NCI-H1417 (cell line): ENCODE results near the gene CAPN15.
"Not testable (repeated sequence)": the region's sequence is repeated elsewhere in the genome, so short reads cannot be mapped to it uniquely, and the experiment has no call there.

Source experiments
- DNase-seq, 3 experiments: peaks; one replicate each; lab custom pipeline; 2025; lab: John Stamatoyannopoulos, UW

The CAPN15 gene

DNA sequence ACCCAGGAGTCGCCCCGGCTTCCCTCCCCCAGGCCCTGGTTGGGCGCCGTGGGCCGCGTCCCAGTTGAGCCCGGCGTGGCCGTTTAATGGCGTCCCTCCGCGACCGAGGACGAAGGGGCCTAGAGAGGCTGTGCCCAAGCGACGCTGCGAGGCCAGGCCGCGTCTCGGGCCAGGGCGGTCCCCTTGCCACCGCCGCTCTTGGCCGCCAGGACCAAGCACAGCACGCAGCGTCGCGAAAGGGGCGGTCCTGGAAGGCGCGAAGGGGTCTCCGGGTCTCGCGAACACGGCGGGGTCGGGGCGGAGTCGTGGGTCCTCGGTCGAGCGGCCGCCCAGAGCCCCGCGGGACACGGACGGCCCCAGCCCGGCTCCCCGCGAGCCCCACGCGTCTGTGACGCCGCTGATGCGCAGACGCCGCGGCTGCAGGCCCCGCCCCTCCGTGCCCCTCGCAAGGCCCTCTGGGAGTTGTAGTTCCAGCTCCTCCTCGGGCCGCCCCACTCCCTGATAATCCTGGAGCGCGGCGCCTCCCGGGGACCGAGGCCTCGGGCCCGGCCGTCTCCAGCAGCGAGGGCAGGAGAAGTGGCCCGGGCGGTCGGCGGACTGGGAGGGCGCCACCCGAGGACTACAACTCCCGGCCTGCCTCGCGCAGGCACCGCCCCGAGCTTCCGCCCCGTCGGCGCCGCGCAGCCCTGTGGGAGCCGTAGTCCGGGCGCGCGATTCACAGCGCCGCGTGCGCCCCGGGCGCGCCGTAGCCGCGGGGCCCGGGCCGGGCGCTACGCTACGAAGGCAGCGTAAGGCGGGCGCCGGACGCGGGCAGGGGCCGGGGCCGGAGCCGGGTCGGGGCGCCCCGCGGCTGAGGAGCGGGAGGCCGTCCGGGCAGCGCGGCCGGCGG is at the start of gene CAPN15:
Gene CAPN15, plus strand, starts transcription at position 698 of the 889 bp plus-strand sequence. CDS start 19,127 bp downstream, outside the sequence.
- peak; percentile 93 to 99 (median 97) for DNase-seq

DNA sequence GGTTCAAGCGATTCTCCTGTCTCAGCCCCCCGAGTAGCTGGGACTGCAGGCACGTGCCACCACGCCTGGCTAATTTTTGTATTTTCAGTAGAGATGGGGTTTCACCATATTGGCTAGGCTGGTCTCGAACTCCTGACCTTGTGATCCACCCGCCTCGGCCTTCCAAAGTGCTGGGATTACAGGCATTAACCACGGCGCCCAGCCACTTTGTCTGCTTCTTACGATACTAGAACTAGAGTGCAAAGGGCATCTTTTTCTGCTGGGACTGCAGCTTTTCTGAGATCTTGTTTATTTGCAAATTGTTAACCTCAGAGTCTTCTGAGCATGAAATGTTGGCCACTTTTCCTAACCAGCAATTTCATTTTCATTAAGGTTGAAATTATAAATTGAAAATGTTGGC is 49.2 kb upstream of the CAPN15 start:
- not testable (repeated sequence) for DNase-seq

- DNase-seq, result no peak
Observed at GRCh38 chr16:482468-483185, 44.9 kb upstream of the CAPN15 start.

- no peak for DNase-seq
Observed at GRCh38 chr16:483341-484075, 44.0 kb upstream of the CAPN15 start.

- DNase-seq, result no peak
Observed at GRCh38 chr16:489606-490005, 37.9 kb upstream of the CAPN15 start.

GRCh38 chr16:490768-491167 is 36.7 kb upstream of the CAPN15 start:
- no peak for DNase-seq

GRCh38 chr16:491220-491919 is 36.1 kb upstream of the CAPN15 start:
- peak; percentile 19 to 88 (median 57) for DNase-seq

- DNase-seq, result no peak
Observed at GRCh38 chr16:492211-492875, 35.2 kb upstream of the CAPN15 start.

DNA sequence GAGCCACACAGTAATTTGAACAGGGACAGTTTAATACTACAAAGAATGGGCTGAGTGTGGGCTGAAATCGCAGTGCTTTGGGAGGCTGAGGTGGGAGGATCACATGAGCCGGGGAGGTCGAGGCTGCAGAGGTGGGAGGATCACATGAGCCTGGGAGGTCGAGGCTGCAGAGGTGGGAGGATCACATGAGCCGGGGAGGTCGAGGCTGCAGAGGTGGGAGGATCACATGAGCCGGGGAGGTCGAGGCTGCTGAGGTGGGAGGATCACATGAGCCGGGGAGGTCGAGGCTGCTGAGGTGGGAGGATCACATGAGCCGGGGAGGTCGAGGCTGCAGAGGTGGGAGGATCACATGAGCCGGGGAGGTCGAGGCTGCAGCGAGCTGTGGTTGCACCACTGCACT is 32.8 kb upstream of the CAPN15 start:
- DNase-seq, result not testable (repeated sequence)

GRCh38 chr16:495127-495748 is 32.3 kb upstream of the CAPN15 start:
- peak; percentile 16 to 52 (median 51) for DNase-seq

DNA sequence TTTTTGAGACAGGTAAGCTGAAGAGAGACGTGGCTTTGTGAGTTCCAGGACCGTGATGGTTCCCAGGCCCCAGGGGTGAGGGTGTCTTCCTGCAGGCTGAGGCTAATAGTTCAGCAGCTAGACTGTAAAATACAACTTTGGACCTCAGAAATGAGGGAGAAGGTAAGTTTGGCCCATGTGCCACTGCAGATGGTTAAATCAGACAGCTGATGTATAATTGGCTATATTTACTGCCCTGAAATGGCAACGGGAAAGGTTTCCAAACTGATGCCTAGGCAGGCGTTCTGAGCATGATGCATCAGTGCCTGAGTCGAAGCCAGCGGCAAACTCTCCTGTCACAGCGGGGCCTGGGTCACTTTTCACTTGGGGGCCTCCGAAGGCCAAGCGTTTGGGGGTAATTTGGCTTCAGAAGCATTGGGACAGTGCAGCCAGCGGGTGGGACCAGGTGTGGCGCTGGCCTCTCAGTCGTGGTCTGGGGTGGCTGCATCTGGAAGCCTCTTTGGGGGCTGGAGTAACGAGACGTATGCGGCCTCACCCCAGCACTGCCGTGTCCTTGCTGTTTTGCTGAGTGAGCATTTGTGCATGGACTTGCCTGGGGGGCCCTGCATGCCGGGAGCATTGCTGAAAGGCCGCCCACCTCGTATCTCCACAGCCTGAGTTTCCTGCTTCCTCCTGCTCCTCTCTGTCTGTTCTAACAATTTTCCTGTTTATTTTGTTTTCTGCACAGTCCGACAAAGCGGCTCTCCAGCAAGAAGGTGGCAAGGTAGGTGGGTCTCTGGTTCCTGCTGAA is 31.2 kb upstream of the CAPN15 start:
- no peak for DNase-seq

DNA sequence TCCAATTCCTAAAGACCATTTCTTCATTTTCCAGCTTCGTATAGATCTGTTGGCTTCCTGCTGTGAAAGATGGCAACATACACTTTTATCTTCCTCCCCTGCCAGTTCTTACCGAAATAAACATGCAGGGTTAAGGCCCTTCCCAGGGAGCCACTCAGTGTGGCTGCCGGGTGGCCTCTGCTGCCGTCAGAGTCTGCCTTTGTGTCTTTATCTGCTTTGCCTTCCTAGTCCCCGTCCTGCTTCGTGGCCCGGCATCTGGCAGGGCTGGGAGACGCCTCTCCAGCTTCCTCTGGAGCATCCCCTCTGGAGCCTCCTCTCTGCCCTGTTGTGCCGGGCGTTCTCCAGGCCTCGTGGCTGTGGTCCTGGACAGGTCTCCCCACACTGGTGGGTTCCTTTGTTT is 30.3 kb upstream of the CAPN15 start:
- DNase-seq, result no peak

- no peak for DNase-seq
Observed at GRCh38 chr16:499924-500323, 27.6 kb upstream of the CAPN15 start.

DNA sequence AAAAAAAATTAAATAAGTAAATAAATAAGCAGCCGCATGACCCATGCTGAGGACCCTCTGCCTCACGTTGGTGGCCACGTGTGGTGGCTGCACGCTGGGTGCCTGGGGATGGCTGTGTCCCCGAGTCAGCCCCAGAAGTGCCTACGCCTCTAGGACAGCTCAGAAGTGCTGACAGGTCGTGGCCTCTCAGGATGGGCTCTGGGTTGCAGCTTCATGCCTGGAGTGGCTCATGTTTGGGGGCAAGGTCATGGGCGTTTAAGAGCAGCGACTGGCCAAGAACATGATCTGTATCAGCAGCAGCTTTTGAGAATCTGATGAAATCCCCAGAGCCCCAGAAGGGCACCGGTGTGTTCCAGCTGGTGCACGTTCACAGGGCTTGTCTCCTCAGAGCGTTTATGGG is 26.8 kb upstream of the CAPN15 start:
- DNase-seq, result no peak

DNA sequence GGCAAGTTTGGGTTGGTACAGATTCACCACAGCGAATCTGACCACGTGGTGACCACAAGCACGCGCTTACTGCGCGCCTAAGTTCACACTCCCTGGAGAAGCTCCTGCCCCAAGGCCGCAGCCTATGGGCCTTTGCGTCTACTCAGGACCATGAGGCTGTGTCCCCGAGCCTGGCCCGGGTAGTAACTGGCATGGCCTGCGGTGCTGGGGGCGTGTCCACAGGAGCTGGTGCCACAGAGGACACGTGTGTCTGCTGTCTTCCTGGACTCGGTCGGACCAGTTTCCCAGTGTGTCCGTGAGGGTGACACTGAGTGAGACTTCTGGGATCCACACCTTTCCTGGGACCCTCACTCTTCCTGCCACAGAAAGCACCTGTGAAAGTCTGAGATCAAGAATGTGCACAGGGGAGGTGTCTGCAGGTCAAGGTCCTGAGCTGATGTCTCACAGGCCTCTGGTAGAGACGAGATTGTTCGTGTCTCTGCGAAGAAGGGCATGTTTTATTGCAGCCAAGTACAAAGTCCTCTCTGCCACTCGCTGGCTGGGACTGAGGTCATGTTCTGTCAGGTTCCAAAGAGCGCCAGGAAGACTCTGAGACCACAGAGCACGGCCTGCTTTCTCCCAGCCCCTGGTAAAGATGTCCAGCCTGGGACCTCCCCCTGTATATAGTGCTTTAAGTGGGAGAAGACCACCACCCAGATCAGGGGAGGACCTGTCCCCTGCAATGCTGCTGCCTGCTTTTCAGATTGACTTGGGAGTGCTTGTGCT is 25.2 kb upstream of the CAPN15 start:
- no peak for DNase-seq

DNA sequence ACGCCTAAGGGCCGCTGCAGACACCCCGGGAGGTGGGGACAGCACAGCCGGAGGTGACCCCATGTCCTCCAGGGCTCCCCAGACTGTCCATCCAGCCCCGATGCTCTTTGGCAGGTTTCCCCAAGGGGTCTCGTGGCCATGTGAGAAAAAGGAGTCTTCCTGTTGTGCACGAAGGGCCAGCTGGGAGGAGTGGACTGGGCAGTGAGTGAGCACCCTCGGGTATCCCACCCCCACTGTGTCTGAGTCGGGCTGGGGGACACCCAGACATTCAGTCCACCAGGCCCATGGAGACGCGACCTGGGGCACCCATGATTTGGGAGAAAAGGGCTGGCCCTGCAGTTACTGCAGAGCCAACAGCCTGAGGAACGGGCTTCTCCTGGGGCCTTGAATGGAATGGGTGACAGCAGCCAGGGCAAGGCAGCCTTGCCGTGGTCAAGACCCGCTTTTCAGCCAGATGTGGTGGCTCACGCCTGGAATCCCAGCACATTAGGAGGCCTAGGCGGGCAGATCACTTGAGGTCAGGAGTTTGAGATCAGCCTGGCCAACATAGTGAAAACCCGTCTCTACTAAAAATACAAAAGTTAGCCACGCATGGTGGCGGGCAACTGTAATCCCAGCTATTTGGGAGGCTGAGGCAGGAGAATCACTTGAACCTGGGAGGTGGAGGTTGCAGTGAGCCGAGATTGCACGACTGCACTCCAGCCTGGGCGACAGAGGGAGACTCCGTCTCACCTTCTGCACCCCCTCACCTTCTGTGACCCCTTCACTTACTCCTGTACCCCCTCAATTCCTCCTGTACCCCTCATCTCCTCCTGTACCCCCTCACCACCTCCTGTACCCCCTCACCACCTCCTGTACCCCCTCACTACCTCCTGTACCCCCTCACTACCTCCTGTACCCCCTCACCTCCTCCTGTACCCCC is 24.1 kb upstream of the CAPN15 start:
- DNase-seq, result no peak

DNA sequence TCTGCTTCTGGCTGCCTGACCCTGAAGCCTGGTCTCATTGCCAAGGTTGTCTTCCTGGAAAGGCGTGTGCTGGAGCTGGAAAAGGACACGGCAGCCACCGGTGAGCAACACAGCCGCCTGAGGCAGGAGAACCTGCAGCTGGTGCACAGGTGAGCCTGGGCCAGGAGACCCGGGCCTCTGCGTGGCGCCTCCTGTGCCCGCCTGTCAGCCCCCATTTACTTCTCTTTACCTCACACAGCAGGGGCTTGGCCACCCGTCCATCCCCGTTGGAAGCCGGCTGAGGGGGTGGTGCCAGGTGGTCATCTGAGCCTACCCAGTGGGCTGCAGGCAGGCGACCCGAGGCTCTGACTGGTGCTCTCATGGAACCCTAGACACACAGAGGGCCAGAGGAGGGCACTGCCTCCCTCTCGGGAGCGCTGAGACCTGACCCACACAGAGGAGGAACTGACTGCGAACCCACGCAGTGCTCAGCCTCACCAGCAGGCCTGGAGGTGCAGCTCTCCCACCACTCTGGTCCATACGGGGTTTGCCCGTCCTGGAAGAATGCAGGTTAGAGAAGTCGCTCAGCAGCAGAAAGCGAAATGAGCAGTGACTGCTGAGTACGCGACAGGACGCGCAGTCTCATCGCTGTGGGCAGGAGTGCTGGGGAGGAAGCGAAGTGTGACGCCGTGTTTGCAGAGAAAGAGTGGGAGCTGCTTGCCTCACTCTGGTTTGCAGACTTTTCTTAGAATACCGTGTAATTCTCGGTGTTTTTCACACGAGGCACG is 21.9 kb upstream of the CAPN15 start:
- peak in 1 of 3 experiments; percentile 51 for DNase-seq

DNA sequence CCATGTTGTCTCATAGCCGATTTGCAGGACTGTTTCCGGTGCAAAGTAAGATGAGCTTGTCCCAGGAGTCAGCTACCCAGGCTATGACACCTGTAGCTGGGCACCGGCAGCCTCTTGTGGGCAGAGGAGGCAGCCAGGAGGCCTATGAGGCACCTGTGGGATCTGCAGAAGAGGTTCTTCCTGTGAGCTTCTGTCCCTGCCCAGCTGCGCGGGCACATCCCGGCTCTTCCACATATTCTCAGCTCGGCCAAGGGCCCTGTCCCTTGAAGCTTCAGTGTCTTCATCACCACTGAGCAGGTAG is 21.3 kb upstream of the CAPN15 start:
- no peak for DNase-seq
